GM23338 (cell line): ENCODE results near the gene VSIG4. TPM values are rescaled to one million over a fixed set of nuclear protein-coding genes. Genes with fewer than 3 reads are reported as not detected.

Source experiments
- ATAC-seq: fragments of 200-7000 bp; cut with Tn5 transposase; 3 replicates; pipeline ENCODE4 v1.9.1; 2020
- DNase-seq: peaks from one replicate; pipeline ENCODE4 v3.0.0-alpha.2; 2015; ENCODE audit warnings: low spot score
- H2AFZ ChIP-seq: fragments of 200-600 bp; sonication (generic); 2 replicates; pipeline ENCODE4 v1.8.0; 2016; ENCODE audit warnings: antibody characterized with exemption, mild to moderate bottlenecking, moderate library complexity
- H3F3A ChIP-seq: fragments of 200-600 bp; sonication (generic); replicated peaks from 2 replicates; pipeline ENCODE4 v1.8.0; 2017; ENCODE audit warnings: antibody characterized with exemption, mixed run types, low read depth
- H3K27ac ChIP-seq: fragments of 200-600 bp; sonication (generic); 2 replicates; pipeline ENCODE4 v1.6.1; 2016; ENCODE audit warnings: low read depth
- H3K27me3 ChIP-seq: fragments of 200-600 bp; sonication (generic); 2 replicates; pipeline ENCODE4 v1.8.0; 2016; ENCODE audit warnings: mild to moderate bottlenecking, mixed run types, moderate library complexity; ENCODE audit not compliant: insufficient read depth
- H3K36me3 ChIP-seq: fragments of 200-600 bp; sonication (generic); 2 replicates; pipeline ENCODE4 v1.8.0; 2016; ENCODE audit warnings: mild to moderate bottlenecking; ENCODE audit not compliant: insufficient read depth
- H3K4me1 ChIP-seq: fragments of 200-600 bp; sonication (generic); 2 replicates; pipeline ENCODE4 v1.8.0; 2016; ENCODE audit warnings: mild to moderate bottlenecking, moderate library complexity; ENCODE audit not compliant: insufficient read depth
- H3K4me2 ChIP-seq: fragments of 200-600 bp; sonication (generic); 2 replicates; pipeline ENCODE4 v1.7.1; 2017; ENCODE audit warnings: mixed run types
- H3K4me3 ChIP-seq: fragments of 200-600 bp; sonication (generic); 2 replicates; pipeline ENCODE4 v1.6.1; 2016; ENCODE audit warnings: mixed run types
- H3K79me2 ChIP-seq: fragments of 200-600 bp; sonication (generic); replicated peaks from 2 replicates; pipeline ENCODE4 v1.8.0; 2017; ENCODE audit warnings: mild to moderate bottlenecking; ENCODE audit not compliant: insufficient read depth
- H3K9me2 ChIP-seq: fragments of 200-600 bp; sonication (generic); 2 replicates; pipeline ENCODE4 v1.8.0; 2017; ENCODE audit not compliant: insufficient read depth
- H4K20me1 ChIP-seq: fragments of 200-600 bp; sonication (generic); replicated peaks from 2 replicates; pipeline ENCODE4 v1.8.0; 2017; ENCODE audit warnings: mild to moderate bottlenecking; ENCODE audit not compliant: insufficient read depth
- H3K27ac Mint-ChIP-seq: 2 replicates; pipeline ENCODE4 v1.8.0; 2020; ENCODE audit warnings: inconsistent platforms, mild to moderate bottlenecking, moderate library complexity, mixed read lengths
- H3K27me3 Mint-ChIP-seq: 3 replicates; pipeline ENCODE4 v1.8.0; 2022; ENCODE audit warnings: low read depth, mild to moderate bottlenecking, moderate library complexity, mixed read lengths, inconsistent platforms; ENCODE audit not compliant: insufficient read depth, poor library complexity
- H3K36me3 Mint-ChIP-seq: 3 replicates; pipeline ENCODE4 v1.8.0; 2021; ENCODE audit warnings: low read depth, mild to moderate bottlenecking, inconsistent platforms, moderate library complexity, mixed read lengths
- H3K4me1 Mint-ChIP-seq: 3 replicates; pipeline ENCODE4 v1.8.0; 2020; ENCODE audit warnings: mild to moderate bottlenecking, inconsistent platforms, mixed read lengths
- H3K4me3 Mint-ChIP-seq: 3 replicates; pipeline ENCODE4 v1.8.0; 2021; ENCODE audit warnings: moderate library complexity, mild to moderate bottlenecking, inconsistent platforms, mixed read lengths
- H3K9me3 Mint-ChIP-seq: 3 replicates; pipeline ENCODE4 v1.8.0; 2020; ENCODE audit warnings: moderate library complexity, mild to moderate bottlenecking, inconsistent platforms, mixed read lengths
- EZH2phosphoT487 ChIP-seq: fragments of 200-600 bp; sonication (generic); IDR thresholded peaks from one replicate; pipeline ENCODE4 v1.8.1; 2018; ENCODE audit warnings: antibody characterized with exemption; ENCODE audit not compliant: unreplicated experiment
- JUNB ChIP-seq: IDR thresholded peaks from one replicate; pipeline ENCODE4 v1.6.1; 2016; ENCODE audit warnings: antibody characterized with exemption; ENCODE audit not compliant: unreplicated experiment
- NANOG ChIP-seq: IDR thresholded peaks from 2 replicates; pipeline ENCODE4 v1.6.1; 2016; ENCODE audit warnings: antibody characterized with exemption, borderline replicate concordance
- POLR2AphosphoS5 ChIP-seq: IDR thresholded peaks from 2 replicates; pipeline ENCODE4 v1.6.1; 2016; ENCODE audit warnings: antibody characterized with exemption, low read depth
- ZNF331 ChIP-seq: fragments of 250-450 bp; sonication (Bioruptor Pico); IDR thresholded peaks from 2 replicates; pipeline ENCODE4 v1.5.0; 2020; ENCODE audit warnings: low read depth, mild to moderate bottlenecking, moderate library complexity
- ZNF462 ChIP-seq: fragments of 250-450 bp; sonication (Bioruptor Pico); IDR thresholded peaks from 2 replicates; pipeline ENCODE4 v1.5.0; 2020; ENCODE audit warnings: mild to moderate bottlenecking, moderate library complexity
- polyA plus RNA-seq: library from polyadenylated mRNA; unstranded; fragments of >200 nt; fragmentation: Nextera tagmentation; extraction: Ambion mirVana; gene quantifications from 2 replicates; pipeline ENCODE4 v1.2.1, GENCODE V29; 2016
- total RNA-seq: library from RNA; depleted of rRNA; stranded (reverse); fragments of >200 nt; shearing (Covaris generic); gene quantifications from 2 replicates; pipeline ENCODE4 v1.2.3, GENCODE V29; 2014

Gene VSIG4
- total and polyA plus RNA-seq, 2 experiments from 2014 or later: not detected

GRCh38 chrX:66042307-66043077 lies 2.6 kb upstream of the VSIG4 start (continued):
- no peak for TF ChIP-seq ZNF462 (CRISPR knock-in tag)
- TF ChIP-seq ZNF331 (CRISPR knock-in tag): no peak
- no peak for TF ChIP-seq POLR2AphosphoS5
- no peak for TF ChIP-seq NANOG
- TF ChIP-seq JUNB: no peak

- no peak for ATAC-seq
- no peak for TF ChIP-seq EZH2phosphoT487
- no peak for TF ChIP-seq JUNB
- no peak for TF ChIP-seq ZNF462 (CRISPR knock-in tag)
- TF ChIP-seq POLR2AphosphoS5: no peak
Measured at GRCh38 chrX:66038115-66038514, 1.8 kb downstream of the VSIG4 start.

More at GRCh38 chrX:66038115-66038514, 1.8 kb downstream of the VSIG4 start:
- H3K27me3 Mint-ChIP-seq: peaks cover 2% of the 10 kb centered on the region
- H3K36me3 Mint-ChIP-seq: no peaks in the 10 kb centered on the region
- H3K27me3 ChIP-seq: no peaks in the 10 kb centered on the region
- H3K4me2 ChIP-seq: no peak overlapping the region
- no peaks in the 10 kb centered on the region; the same call in none of the 2 replicates for H3K4me1 ChIP-seq
- no peak overlapping the region for H3K27ac Mint-ChIP-seq
- no peak overlapping the region for H2AFZ ChIP-seq
- H3K4me3 Mint-ChIP-seq: no peak overlapping the region
- H3K79me2 ChIP-seq: no peaks in the 10 kb centered on the region
- no peak overlapping the region for H3K27ac ChIP-seq
- peaks cover 9% of the 10 kb centered on the region; the same call in 2 of the 3 replicates for H3K4me1 Mint-ChIP-seq
- no peaks in the 10 kb centered on the region for H3K36me3 ChIP-seq
- H4K20me1 ChIP-seq: no peaks in the 10 kb centered on the region
- H3F3A ChIP-seq: no peaks in the 10 kb centered on the region
- H3K9me2 ChIP-seq: no peaks in the 10 kb centered on the region
- H3K4me3 ChIP-seq: no peak overlapping the region
- H3K9me3 Mint-ChIP-seq: no peaks in the 10 kb centered on the region; the same call in 2 of the 3 replicates
- DNase-seq: no peak
